ENCODE results near the gene FAM20A.

FAM20A gene

DNA sequence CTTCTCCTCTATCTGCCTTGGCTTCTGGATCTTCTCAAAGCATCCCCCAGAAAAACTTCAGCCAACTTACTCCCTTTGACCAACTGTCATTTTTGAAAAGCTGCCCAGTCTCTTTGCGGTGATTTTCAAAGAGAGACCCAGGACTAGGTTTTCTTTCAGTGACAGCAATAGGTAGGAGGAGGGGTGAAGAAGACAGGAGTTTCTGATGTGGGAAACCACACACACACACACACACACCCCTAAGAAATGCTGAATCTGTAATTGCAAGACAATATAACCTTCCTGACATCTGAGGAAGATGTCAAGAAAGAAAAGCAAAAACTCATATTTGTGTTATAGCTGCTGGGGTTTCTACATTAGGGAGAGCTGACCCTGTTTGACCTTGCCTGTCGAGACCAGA lies 5.2 kb downstream of the FAM20A start:
- ATAC-seq (ENCODE audit: insufficient read depth, low read depth): peak; percentile 69

DNA sequence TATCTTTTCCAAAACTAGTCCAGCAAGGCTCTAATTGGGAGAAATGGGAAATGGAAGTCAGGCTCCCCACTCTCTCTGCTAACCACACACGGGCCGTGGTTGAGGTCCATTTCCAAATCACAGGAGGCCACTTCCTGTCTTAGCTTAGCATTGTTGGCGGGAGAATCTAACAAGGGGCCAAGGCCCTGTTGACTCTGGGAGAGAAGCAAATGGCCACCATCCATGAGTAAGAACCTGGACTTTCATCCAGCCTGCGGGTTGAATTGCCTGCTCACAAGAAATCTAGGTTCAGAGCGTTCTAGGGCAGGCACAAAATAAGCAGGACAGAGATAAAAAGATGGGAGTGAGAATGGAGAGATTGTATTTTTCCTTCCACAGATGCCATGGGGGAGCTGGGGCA lies 5.7 kb downstream of the FAM20A start:
- ATAC-seq (ENCODE audit: insufficient read depth, low read depth) (no peak), DNase-seq (no peak)
- Histone ChIP-seq H3K79me2 (ENCODE audit: insufficient read depth, low read length) (no peaks in the 10 kb centered on the region), H2AFZ (ENCODE audit: low read depth, low read length) (no peak overlapping the region), H3K9ac (ENCODE audit: low read depth, low read length) (no peak overlapping the region), H3K4me3 (ENCODE audit: low read depth in 1 of 2, low read length in 2 of 2) (no peak overlapping the region), H4K20me1 (ENCODE audit: insufficient read depth, low read length) (no peaks in the 10 kb centered on the region), H3K9me3 (ENCODE audit: insufficient read depth, low read length, severe bottlenecking) (no peaks in the 10 kb centered on the region), H3K4me1 (ENCODE audit: insufficient read depth, low read length) (no peaks in the 10 kb centered on the region), H3K36me3 (ENCODE audit: insufficient read depth, low read length) (no peaks in the 10 kb centered on the region), H3K27me3 (ENCODE audit: insufficient read depth, low read length, poor library complexity) (peaks cover 7% of the 10 kb centered on the region), H3K27ac (ENCODE audit: low read length) (no peak overlapping the region), H3K4me2 (ENCODE audit: insufficient read depth, low read length) (no peak overlapping the region)
- TF ChIP-seq, protein P1, sequence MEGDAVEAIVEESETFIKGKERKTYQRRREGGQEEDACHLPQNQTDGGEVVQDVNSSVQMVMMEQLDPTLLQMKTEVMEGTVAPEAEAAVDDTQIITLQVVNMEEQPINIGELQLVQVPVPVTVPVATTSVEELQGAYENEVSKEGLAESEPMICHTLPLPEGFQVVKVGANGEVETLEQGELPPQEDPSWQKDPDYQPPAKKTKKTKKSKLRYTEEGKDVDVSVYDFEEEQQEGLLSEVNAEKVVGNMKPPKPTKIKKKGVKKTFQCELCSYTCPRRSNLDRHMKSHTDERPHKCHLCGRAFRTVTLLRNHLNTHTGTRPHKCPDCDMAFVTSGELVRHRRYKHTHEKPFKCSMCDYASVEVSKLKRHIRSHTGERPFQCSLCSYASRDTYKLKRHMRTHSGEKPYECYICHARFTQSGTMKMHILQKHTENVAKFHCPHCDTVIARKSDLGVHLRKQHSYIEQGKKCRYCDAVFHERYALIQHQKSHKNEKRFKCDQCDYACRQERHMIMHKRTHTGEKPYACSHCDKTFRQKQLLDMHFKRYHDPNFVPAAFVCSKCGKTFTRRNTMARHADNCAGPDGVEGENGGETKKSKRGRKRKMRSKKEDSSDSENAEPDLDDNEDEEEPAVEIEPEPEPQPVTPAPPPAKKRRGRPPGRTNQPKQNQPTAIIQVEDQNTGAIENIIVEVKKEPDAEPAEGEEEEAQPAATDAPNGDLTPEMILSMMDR (IDR thresholded peaks at IDR 0.05; ENCODE audit: borderline replicate concordance, extremely low read depth, low read length, poor library complexity, severe bottlenecking): no peak

More for the DNA sequence above, 5.2 kb downstream of the FAM20A start:
- no peak for TF ChIP-seq EZH2 (IDR thresholded peaks at IDR 0.05; ENCODE audit: borderline replicate concordance, low read depth, low read length, severe bottlenecking)
- TF ChIP-seq, protein P1 (IDR thresholded peaks at IDR 0.05; ENCODE audit: borderline replicate concordance, extremely low read depth, low read length, poor library complexity, severe bottlenecking): no peak
- H4K20me1 ChIP-seq (ENCODE audit: insufficient read depth, low read length): no peaks in the 10 kb centered on the region
- H3K79me2 ChIP-seq (ENCODE audit: insufficient read depth, low read length): no peaks in the 10 kb centered on the region
- H3K9ac ChIP-seq (ENCODE audit: low read depth, low read length): no peak overlapping the region
- DNase-seq: peak; percentile 13
- no peaks in the 10 kb centered on the region for H3K4me1 ChIP-seq (ENCODE audit: insufficient read depth, low read length)
- H3K27ac ChIP-seq (ENCODE audit: low read length): no peak overlapping the region
- no peak overlapping the region for H3K4me3 ChIP-seq (ENCODE audit: low read depth in 1 of 2, low read length in 2 of 2)
- H3K27me3 ChIP-seq (ENCODE audit: insufficient read depth, low read length, poor library complexity): peaks cover 7% of the 10 kb centered on the region
- no peaks in the 10 kb centered on the region for H3K9me3 ChIP-seq (ENCODE audit: insufficient read depth, low read length, severe bottlenecking)
- H3K4me2 ChIP-seq (ENCODE audit: insufficient read depth, low read length): no peak overlapping the region
- H3K36me3 ChIP-seq (ENCODE audit: insufficient read depth, low read length): no peaks in the 10 kb centered on the region
- H2AFZ ChIP-seq (ENCODE audit: low read depth, low read length): no peak overlapping the region

DNA sequence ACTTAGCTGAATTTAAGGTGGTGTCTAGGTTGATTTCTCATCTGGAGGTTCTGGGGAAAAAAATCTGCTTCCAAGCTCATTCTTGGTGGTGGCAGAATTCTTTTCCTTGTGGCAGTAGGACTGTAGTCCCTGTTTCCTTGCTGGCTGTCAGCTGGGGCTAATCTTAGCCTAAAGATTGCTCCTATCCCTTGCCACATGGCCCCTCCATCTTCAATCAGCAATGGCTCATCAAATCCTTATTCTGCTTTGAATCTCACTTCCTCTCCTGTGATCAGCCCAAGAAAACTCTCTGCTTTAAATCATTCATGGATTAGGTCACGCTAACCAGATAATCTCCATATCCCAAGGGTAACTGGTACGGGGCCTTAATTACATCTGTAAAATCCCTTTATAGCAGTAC lies 6.6 kb downstream of the FAM20A start:
- Histone ChIP-seq H3K4me3 (ENCODE audit: low read depth in 1 of 2, low read length in 2 of 2) (no peak overlapping the region), H3K27ac (ENCODE audit: low read length) (no peak overlapping the region), H2AFZ (ENCODE audit: low read depth, low read length) (no peak overlapping the region), H4K20me1 (ENCODE audit: insufficient read depth, low read length) (no peaks in the 10 kb centered on the region), H3K4me1 (ENCODE audit: insufficient read depth, low read length) (no peaks in the 10 kb centered on the region), H3K9me3 (ENCODE audit: insufficient read depth, low read length, severe bottlenecking) (no peaks in the 10 kb centered on the region), H3K36me3 (ENCODE audit: insufficient read depth, low read length) (no peaks in the 10 kb centered on the region), H3K9ac (ENCODE audit: low read depth, low read length) (no peak overlapping the region), H3K79me2 (ENCODE audit: insufficient read depth, low read length) (no peaks in the 10 kb centered on the region), H3K4me2 (ENCODE audit: insufficient read depth, low read length) (no peak overlapping the region), H3K27me3 (ENCODE audit: insufficient read depth, low read length, poor library complexity) (peaks cover 7% of the 10 kb centered on the region)
- no peak for DNase-seq
- no peak for ATAC-seq (ENCODE audit: insufficient read depth, low read depth)
- TF ChIP-seq, protein P1 (IDR thresholded peaks at IDR 0.05; ENCODE audit: borderline replicate concordance, extremely low read depth, low read length, poor library complexity, severe bottlenecking): no peak
- no peak for TF ChIP-seq EZH2 (IDR thresholded peaks at IDR 0.05; ENCODE audit: borderline replicate concordance, low read depth, low read length, severe bottlenecking)

All from DND-41 (cell line).